Heart right ventricle (tissue), 16 donors: Measurements from ENCODE around the gene ZFX. TPM values are rescaled to one million over a fixed set of nuclear protein-coding genes. Genes with fewer than 3 reads are reported as not detected.

Source experiments
- ATAC-seq, 8 donors: fragments of 200-7000 bp; cut with Tn5 transposase; one replicate each; pipeline ENCODE4 v1.9.1; 2020; ENCODE audit warnings: mild to moderate bottlenecking in 8 of 8, moderate library complexity in 8 of 8, moderate number of reproducible peaks in 1 of 8
- DNase-seq, 2 donors: peaks; one replicate each; pipeline ENCODE4 v3.0.0-alpha.2; 2020
- H3K27ac ChIP-seq, 10 donors: fragments of 200-600 bp; sonication (generic) in 2 of 10; one replicate each; pipeline versions ENCODE4 v1.5.0 to v1.8.0; 2020 to 2022; ENCODE audit warnings: mild to moderate bottlenecking in 3 of 10
- H3K27me3 ChIP-seq, 7 donors: fragments of 200-600 bp; one replicate each; pipeline ENCODE4 v1.8.0; 2021 to 2022; ENCODE audit warnings: mild to moderate bottlenecking in 2 of 7
- H3K36me3 ChIP-seq, 9 donors: fragments of 200-600 bp; sonication (generic) in 1 of 9; one replicate each; pipeline versions ENCODE4 v1.5.0 to v1.8.0; 2020 to 2022; ENCODE audit warnings: mild to moderate bottlenecking in 2 of 9
- H3K4me1 ChIP-seq, 9 donors: fragments of 200-600 bp; sonication (generic) in 1 of 9; one replicate each; pipeline versions ENCODE4 v1.5.0 to v1.8.0; 2020 to 2022; ENCODE audit warnings: mild to moderate bottlenecking in 4 of 9
- H3K4me3 ChIP-seq, 10 donors: fragments of 200-600 bp; sonication (generic) in 2 of 10; one replicate each; pipeline versions ENCODE4 v1.5.0 to v1.8.0; 2020 to 2022; ENCODE audit warnings: mild to moderate bottlenecking in 7 of 10, moderate library complexity in 2 of 10
- H3K9me3 ChIP-seq, 11 donors: fragments of 200-600 bp in 10 of 11; sonication (generic) in 2 of 11; one replicate each; pipeline versions ENCODE4 v1.5.0 to v1.8.0; 2013 to 2022; ENCODE audit warnings: mild to moderate bottlenecking in 2 of 11, control low read depth in 1 of 11, moderate library complexity in 1 of 11
- CTCF ChIP-seq, 9 donors: fragments of 200-600 bp; sonication (generic) in 2 of 9; IDR thresholded peaks; one replicate each; pipeline versions ENCODE4 v1.5.0 to v1.8.0; 2021 to 2022; ENCODE audit warnings: antibody characterized with exemption in 9 of 9, mild to moderate bottlenecking in 5 of 9, moderate library complexity in 1 of 9
- WGBS, 2 donors: extraction: QIAGEN DNeasy Blood & Tissue Kit; methylation state at CpG; one replicate each; pipeline ENCODE4 v1.1.7; 2013; ENCODE audit warnings: inconsistent platforms in 1 of 2; 5-methylcytosine and 5-hydroxymethylcytosine counted together
- intact Hi-C, 10 donors: fragments of 100-400 bp; cut with DNase I; formaldehyde crosslinking; loops; one replicate each; pipeline versions ENCODE4 v1.11.1 to v1.14.2; 2022
- polyA plus RNA-seq, 2 donors: library from polyadenylated mRNA; stranded (reverse); fragments of 200-250 nt; gene quantifications; one replicate each; pipeline ENCODE4 v1.2.3, GENCODE V29; 2013
- total RNA-seq, 10 donors: library from RNA; stranded (reverse); fragmentation: NEBNext Ultra II Directional in 3 of 10; extraction: Animal tissue kit (Norgen Biotek cat#: 25700) in 3 of 10; gene quantifications; one replicate each; pipeline versions ENCODE4 v1.2.1 to v1.2.4, GENCODE V29; 2021 to 2023
- donor health status: Arrhythmogenic right ventricular cardiomyopathy.
- donor health status: ischemic (EF 13 %, LVEDD 7.1; RV severe dilation, severe dysfunction).
- donor health status: healthy with polysubstance abuse.
- donor health status: DM: no; HTN: yes; CAD: no.
- donor health status: DM: no; HTN: no; CAD: no.
- donor health status: ischemic (EF 25% LVEDD 6.9; RV normal size, moderate dysfunction).
- donor health status: ischemic (EF 25% LVEDD 5.7; RV mildly dilated, moderate dysfunction).
- donor health status: healthy.
- donor health status: DM: yes; HTN: yes; CAD: no.
- donor health status: Ischemic cardiomyopathy.
- donor health status: ischemic (EF 35%, LVEDD 5.7; RV mildly dilated, moderate dysfunction).
- donor health status: nonischemic (EF 11% LVEDD 7.7; RV severe dilation, severe dysfunction).
- donor health status: DM: yes; HTN: yes; CAD: no.
- donor health status: PGD.
- donor health status: ischemic (EF 29% LVEDD 5.4; RV normal size, mild dysfunction).
- donor health status: nonischemic (EF 23%, LVEDD 6.1; RV moderate dilation, normal function).

The ZFX gene
- total and polyA plus RNA-seq, 12 donors = 3.2 to 57.6 (median 37.1) TPM

GRCh38 chrX:24216827-24217226 lies 67.3 kb downstream of the ZFX start:
- no peak for TF ChIP-seq CTCF (IDR thresholded peaks at IDR 0.05)
- Histone ChIP-seq H3K9me3 (no peaks in the 10 kb centered on the region), H3K27ac (no peak overlapping the region), H3K36me3 (peaks cover 0 to 33% (median 0%) of the 10 kb centered on the region in 9 donors), H3K4me1 (no peaks in the 10 kb centered on the region), H3K27me3 (no peaks in the 10 kb centered on the region), H3K4me3 (no peak overlapping the region)
- intact Hi-C loops = no loop called here
- no peak for ATAC-seq
- no peak for DNase-seq
- 94 to 100% methylated on average over 1 of the region's 1 CpG for WGBS, 2 donors

- peaks cover 0 to 12% (median 0%) of the 10 kb centered on the region in 9 donors for H3K36me3 ChIP-seq
- intact Hi-C loops = no loop called here
- DNase-seq = no peak
- no peak for ATAC-seq
- H3K4me1 ChIP-seq = no peaks in the 10 kb centered on the region
- no peaks in the 10 kb centered on the region for H3K9me3 ChIP-seq
- TF ChIP-seq CTCF (IDR thresholded peaks at IDR 0.05) = no peak
- no peak overlapping the region for H3K27ac ChIP-seq
- no peaks in the 10 kb centered on the region for H3K27me3 ChIP-seq
- H3K4me3 ChIP-seq = no peak overlapping the region
- WGBS, 2 donors = 79 to 85% methylated on average over 8 of the region's 8 CpGs
Observed at GRCh38 chrX:24219320-24219719, 69.8 kb downstream of the ZFX start.

- H3K4me1 ChIP-seq = no peaks in the 10 kb centered on the region
- ATAC-seq = no peak
- no peaks in the 10 kb centered on the region for H3K27me3 ChIP-seq
- H3K4me3 ChIP-seq = no peak overlapping the region
- no peak for TF ChIP-seq CTCF (IDR thresholded peaks at IDR 0.05)
- no peaks in the 10 kb centered on the region for H3K36me3 ChIP-seq
- intact Hi-C loops = no loop called here
- peaks cover 0 to 13% (median 0%) of the 10 kb centered on the region in 11 donors for H3K9me3 ChIP-seq
- DNase-seq = no peak
- no peak overlapping the region for H3K27ac ChIP-seq
- 88 to 94% methylated on average over 5 of the region's 5 CpGs for WGBS, 2 donors
Observed at GRCh38 chrX:24221872-24222271, 72.3 kb downstream of the ZFX start.

- intact Hi-C loops = no loop called here
- no peak for DNase-seq
- no peak for TF ChIP-seq CTCF (IDR thresholded peaks at IDR 0.05)
- Histone ChIP-seq H3K27ac (no peak overlapping the region), H3K9me3 (peaks cover 0 to 13% (median 0%) of the 10 kb centered on the region in 11 donors), H3K4me3 (no peak overlapping the region), H3K36me3 (no peaks in the 10 kb centered on the region), H3K4me1 (peaks cover 0 to 3% (median 0%) of the 10 kb centered on the region in 9 donors), H3K27me3 (peaks cover 0 to 9% (median 0%) of the 10 kb centered on the region in 7 donors)
- no peak for ATAC-seq
Observed at GRCh38 chrX:24225265-24225664, 75.7 kb downstream of the ZFX start.
